Prostate gland (tissue), 2 donors: Measurements from ENCODE around the gene TBX15. TPM values are rescaled to one million over a fixed set of nuclear protein-coding genes. Genes with fewer than 3 reads are reported as not detected.
"Not testable (repeated sequence)": the region's sequence is repeated elsewhere in the genome, so short reads cannot be mapped to it uniquely, and the experiment has no call there.

Source experiments
- DNase-seq: peaks from one replicate; pipeline ENCODE4 v3.0.0-alpha.2; 2019; ENCODE audit warnings: low spot score
- H3K27ac ChIP-seq, 2 donors: fragments of 200-600 bp; sonication (generic); 2 replicates each; pipeline ENCODE4 v1.5.1; 2017 to 2019
- H3K27me3 ChIP-seq: fragments of 200-600 bp; sonication (generic); replicated peaks from 2 replicates; pipeline ENCODE4 v1.5.1; 2019; ENCODE audit not compliant: insufficient read depth
- H3K36me3 ChIP-seq, 2 donors: fragments of 200-600 bp; sonication (generic); 1 replicate in 1 of 2; 2 replicates in 1 of 2; pipeline versions ENCODE4 v1.5.1 to v1.8.1; 2017 to 2019
- H3K4me1 ChIP-seq: fragments of 200-600 bp; sonication (generic); replicated peaks from 2 replicates; pipeline ENCODE4 v1.5.1; 2019
- H3K4me3 ChIP-seq, 2 donors: fragments of 200-600 bp; sonication (generic); 2 replicates each; pipeline ENCODE4 v1.5.1; 2017 to 2019
- H3K9me3 ChIP-seq: fragments of 200-600 bp; sonication (generic); 2 replicates; pipeline ENCODE4 v1.5.1; 2017
- CTCF ChIP-seq, 4 experiments: fragments of 200-600 bp in 2 of 4; fragments of 450-650 bp in 2 of 4; sonication (generic) in 2 of 4; IDR thresholded peaks; 1 replicate in 3 of 4; 2 replicates in 1 of 4; pipeline ENCODE4 v1.5.1; 2016 to 2019; ENCODE audit warnings: antibody characterized with exemption in 4 of 4, mild to moderate bottlenecking in 2 of 4, moderate library complexity in 2 of 4
- POLR2A ChIP-seq: fragments of 450-650 bp; IDR thresholded peaks from one replicate; pipeline ENCODE4 v1.6.1; 2016; ENCODE audit warnings: antibody characterized with exemption, mild to moderate bottlenecking
- POLR2AphosphoS5 ChIP-seq: sonication (generic); formaldehyde crosslinking; IDR thresholded peaks from one replicate; pipeline ENCODE4 v1.6.1; 2017; ENCODE audit warnings: antibody characterized with exemption
- WGBS: methylation state at CpG from one replicate; pipeline ENCODE4 v1.1.5; 2018; 5-methylcytosine and 5-hydroxymethylcytosine counted together
- intact Hi-C: fragments of 100-400 bp; cut with DNase I; formaldehyde crosslinking; loops from one replicate; pipeline ENCODE4 v1.14.2; 2022
- total RNA-seq, 2 donors: library from RNA; depleted of rRNA; stranded (reverse); fragments of >200 nt; gene quantifications; one replicate each; pipeline ENCODE4 v1.1.0, GENCODE V29; 2016

TBX15 gene
- total RNA-seq, 2 donors from 2014 or later: 0.40 to 0.87 TPM

DNA sequence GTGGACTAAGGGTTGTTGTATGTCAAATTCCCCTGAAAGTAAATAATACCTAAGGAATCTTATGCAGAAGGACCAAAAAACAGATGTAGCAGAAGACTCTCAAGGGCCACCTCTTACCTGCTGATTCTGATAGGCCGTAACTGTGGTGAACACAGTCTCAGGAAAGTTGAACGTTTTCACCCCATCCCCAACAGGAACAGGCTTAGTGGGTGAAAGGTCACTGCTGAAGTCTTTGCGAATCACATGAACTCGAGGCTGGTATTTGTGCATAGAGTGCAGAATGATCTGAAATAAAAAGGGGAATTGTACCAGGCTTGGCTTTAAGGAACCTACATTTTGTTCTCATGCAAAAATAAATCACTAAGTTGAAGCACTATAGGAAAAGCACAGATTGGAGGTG is 64.8 kb downstream of the TBX15 start:
- no peaks in the 10 kb centered on the region for H3K36me3 ChIP-seq
- no peak for DNase-seq
- no peak overlapping the region for H3K27ac ChIP-seq
- no peaks in the 10 kb centered on the region for H3K4me1 ChIP-seq
- no peak overlapping the region for H3K4me3 ChIP-seq
- intact Hi-C loops: no loop called here
- H3K9me3 ChIP-seq: no peaks in the 10 kb centered on the region
- WGBS: 56% methylated on average over 4 of the region's 4 CpGs
- H3K27me3 ChIP-seq: no peaks in the 10 kb centered on the region
- no peak for TF ChIP-seq POLR2AphosphoS5
- TF ChIP-seq POLR2A: no peak
- TF ChIP-seq CTCF (IDR thresholded peaks at IDR 0.05): no peak

GRCh38 chr1:118921994-118922393 is 66.1 kb downstream of the TBX15 start:
- H3K4me1 ChIP-seq: no peaks in the 10 kb centered on the region
- H3K4me3 ChIP-seq: no peak overlapping the region
- H3K27ac ChIP-seq: no peak overlapping the region
- 52% methylated on average over 5 of the region's 5 CpGs for WGBS
- no peaks in the 10 kb centered on the region for H3K36me3 ChIP-seq
- intact Hi-C loops: no loop called here
- TF ChIP-seq CTCF (IDR thresholded peaks at IDR 0.05) (no peak), POLR2AphosphoS5 (no peak), POLR2A (no peak)
- no peaks in the 10 kb centered on the region for H3K9me3 ChIP-seq
- no peak for DNase-seq
- no peaks in the 10 kb centered on the region for H3K27me3 ChIP-seq

DNA sequence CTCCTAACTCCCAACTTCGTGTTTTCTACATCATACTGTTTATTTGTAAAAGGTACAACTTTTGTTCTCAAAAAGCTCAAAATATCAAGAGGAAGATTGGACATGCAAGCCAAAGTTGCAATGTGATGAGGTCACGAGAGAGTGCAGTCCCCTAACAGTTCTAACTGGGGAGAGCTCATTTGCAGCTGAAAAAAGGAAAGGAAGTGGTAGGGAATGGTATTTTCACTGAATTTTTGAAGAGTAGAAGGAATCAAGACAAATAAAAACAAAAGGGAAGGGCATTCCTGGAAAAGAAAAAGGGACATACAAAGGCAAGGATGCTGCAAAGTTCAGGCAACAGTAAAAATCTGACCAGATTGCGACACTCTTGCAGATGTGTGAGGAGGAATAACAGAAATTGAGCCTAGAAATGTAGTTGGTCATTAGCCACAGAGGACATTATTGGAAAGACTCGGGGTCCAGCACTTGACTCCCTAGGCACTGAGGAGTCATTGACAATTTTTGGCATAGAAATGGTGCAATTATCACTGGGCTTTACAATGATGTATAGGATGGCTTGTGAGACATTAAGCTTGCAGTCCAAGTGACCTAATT is 67.9 kb downstream of the TBX15 start:
- WGBS: 81% methylated on average over 4 of the region's 4 CpGs
- Histone ChIP-seq H3K9me3 (no peaks in the 10 kb centered on the region), H3K27me3 (no peaks in the 10 kb centered on the region), H3K27ac (no peak overlapping the region), H3K36me3 (no peaks in the 10 kb centered on the region), H3K4me3 (no peak overlapping the region), H3K4me1 (no peaks in the 10 kb centered on the region)
- TF ChIP-seq CTCF (IDR thresholded peaks at IDR 0.05) (no peak), POLR2AphosphoS5 (no peak), POLR2A (no peak)
- DNase-seq: no peak
- intact Hi-C loops: no loop called here

DNA sequence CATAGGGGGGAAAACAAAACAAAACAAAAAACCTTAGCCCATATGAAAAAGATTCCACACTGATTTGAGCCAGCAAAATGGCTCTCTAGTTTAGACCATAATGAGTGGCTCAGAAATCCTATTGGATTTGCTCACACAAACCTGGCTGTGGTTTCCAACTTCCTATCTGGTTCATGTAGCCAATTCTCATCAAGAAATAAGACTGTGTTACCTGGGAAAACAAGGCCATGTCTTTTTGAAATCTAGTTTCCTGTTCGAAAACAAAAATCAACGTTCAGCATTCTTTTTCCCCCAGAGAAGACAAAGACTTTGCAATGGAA is 69.2 kb downstream of the TBX15 start:
- intact Hi-C loops: no loop called here
- no peaks in the 10 kb centered on the region for H3K27me3 ChIP-seq
- H3K4me1 ChIP-seq: no peaks in the 10 kb centered on the region
- H3K27ac ChIP-seq: no peak overlapping the region
- no peak overlapping the region for H3K4me3 ChIP-seq
- DNase-seq: no peak
- H3K36me3 ChIP-seq: no peaks in the 10 kb centered on the region
- 70% methylated on average over 2 of the region's 2 CpGs for WGBS
- TF ChIP-seq POLR2A: no peak
- no peak for TF ChIP-seq CTCF (IDR thresholded peaks at IDR 0.05)
- TF ChIP-seq POLR2AphosphoS5: no peak
- no peaks in the 10 kb centered on the region for H3K9me3 ChIP-seq

- Histone ChIP-seq H3K27ac (no peak overlapping the region), H3K4me3 (no peak overlapping the region), H3K27me3 (no peaks in the 10 kb centered on the region), H3K36me3 (no peaks in the 10 kb centered on the region), H3K4me1 (no peaks in the 10 kb centered on the region), H3K9me3 (no peaks in the 10 kb centered on the region)
- intact Hi-C loops: no loop called here
- no peak for DNase-seq
- TF ChIP-seq POLR2A: no peak
- no peak for TF ChIP-seq POLR2AphosphoS5
- TF ChIP-seq CTCF (IDR thresholded peaks at IDR 0.05): no peak
- WGBS: 86% methylated on average over 6 of the region's 6 CpGs
These were observed 69.8 kb downstream of the TBX15 start for GRCh38 chr1:118918230-118918939.

DNA sequence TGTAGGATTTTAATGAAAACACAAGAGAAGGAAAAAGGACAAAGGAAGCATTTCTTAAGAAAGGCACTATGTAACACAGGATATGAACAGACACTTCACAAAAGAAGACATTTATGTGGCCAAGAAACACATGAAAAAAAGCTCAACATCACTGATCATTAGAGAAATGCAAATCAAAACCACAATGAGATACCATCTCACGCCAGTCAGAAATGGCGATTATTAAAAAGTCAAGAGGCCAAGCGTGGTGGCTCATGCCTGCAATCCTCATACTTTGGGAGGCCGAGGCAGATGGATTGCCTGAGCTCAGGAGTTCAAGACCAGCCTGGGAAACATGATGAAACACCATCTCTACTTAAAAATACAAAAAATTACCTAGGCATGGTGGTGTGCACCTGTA is 71.8 kb downstream of the TBX15 start:
- DNase-seq, intact Hi-C loops, H3K27me3 ChIP-seq, H3K4me1 ChIP-seq, H3K4me3 ChIP-seq, H3K9me3 ChIP-seq, H3K36me3 ChIP-seq, H3K27ac ChIP-seq: not testable (repeated sequence)
- WGBS: 91% methylated on average over 4 of the region's 4 CpGs
